SHP77 (cell line): ENCODE data around the gene ARSJ.

Experiments used
- DNase-seq, 2 experiments: peaks; one replicate each; lab custom pipeline; 2025; lab: John Stamatoyannopoulos, UW

ARSJ gene

GRCh38 chr4:113899271-113900070 lies 80.0 kb downstream of the ARSJ start:
- no peak for DNase-seq

GRCh38 chr4:113893546-113893945 lies 85.9 kb downstream of the ARSJ start:
- DNase-seq = no peak

DNA sequence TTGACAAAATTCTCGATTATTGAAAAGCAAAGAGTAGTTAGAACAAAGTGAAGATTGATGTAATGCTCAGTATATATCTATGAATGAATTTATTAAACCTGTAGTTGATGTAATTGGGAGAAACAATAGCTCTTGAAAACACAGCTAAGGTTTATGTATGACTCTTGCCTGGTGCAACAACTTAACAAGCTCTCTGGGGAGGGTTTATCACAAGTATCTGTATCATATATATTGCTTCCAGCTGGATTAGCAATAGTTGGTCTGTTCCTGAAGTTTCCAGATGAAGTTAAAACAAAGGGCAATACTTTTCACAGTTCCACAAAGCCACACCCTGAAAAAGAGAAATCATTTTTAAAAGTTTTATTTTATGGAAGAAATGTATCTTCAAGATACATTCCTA lies 91.4 kb downstream of the ARSJ start:
- DNase-seq = no peak

- DNase-seq = no peak
Measured at GRCh38 chr4:113885291-113885690, 94.2 kb downstream of the ARSJ start.

GRCh38 chr4:113884655-113885054 lies 94.8 kb downstream of the ARSJ start:
- no peak for DNase-seq

DNA sequence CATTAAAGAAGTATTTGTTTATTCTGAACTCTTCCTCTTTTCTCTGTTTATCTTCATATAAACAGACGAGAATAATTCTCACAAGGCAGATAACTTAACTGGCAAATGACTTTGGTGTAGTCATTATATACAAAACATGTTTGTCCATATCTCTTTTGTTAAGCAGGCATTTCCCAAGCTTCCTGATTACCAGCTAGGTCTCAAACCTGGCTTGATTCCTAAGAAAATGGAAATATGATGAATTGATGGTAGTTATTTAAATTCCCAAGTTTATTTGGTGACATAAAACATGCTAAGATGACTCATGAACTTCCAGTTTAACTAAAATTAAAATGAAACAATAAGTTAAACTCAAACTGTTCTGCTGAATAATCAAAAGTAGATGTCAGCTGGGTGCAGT lies 96.8 kb downstream of the ARSJ start:
- no peak for DNase-seq

DNA sequence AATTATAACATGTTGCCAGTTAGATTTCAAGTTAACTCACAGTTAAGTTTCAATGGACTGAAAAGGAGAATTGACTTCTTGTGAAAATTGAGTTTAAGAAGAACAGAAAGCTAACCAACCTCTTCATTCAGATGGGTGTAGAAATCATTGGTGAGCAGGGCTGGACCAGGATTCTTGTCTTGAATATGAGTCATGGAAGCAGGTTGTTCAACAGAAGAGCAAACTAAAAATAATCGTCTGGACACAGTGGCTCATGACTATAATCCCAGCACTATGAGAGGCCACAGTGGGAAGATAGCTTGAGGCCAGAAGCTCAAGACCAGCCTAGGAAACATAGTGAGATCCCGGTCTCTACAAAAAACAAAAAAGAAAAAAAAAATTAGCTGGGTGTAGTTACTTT lies 98.2 kb downstream of the ARSJ start:
- DNase-seq = no peak

DNA sequence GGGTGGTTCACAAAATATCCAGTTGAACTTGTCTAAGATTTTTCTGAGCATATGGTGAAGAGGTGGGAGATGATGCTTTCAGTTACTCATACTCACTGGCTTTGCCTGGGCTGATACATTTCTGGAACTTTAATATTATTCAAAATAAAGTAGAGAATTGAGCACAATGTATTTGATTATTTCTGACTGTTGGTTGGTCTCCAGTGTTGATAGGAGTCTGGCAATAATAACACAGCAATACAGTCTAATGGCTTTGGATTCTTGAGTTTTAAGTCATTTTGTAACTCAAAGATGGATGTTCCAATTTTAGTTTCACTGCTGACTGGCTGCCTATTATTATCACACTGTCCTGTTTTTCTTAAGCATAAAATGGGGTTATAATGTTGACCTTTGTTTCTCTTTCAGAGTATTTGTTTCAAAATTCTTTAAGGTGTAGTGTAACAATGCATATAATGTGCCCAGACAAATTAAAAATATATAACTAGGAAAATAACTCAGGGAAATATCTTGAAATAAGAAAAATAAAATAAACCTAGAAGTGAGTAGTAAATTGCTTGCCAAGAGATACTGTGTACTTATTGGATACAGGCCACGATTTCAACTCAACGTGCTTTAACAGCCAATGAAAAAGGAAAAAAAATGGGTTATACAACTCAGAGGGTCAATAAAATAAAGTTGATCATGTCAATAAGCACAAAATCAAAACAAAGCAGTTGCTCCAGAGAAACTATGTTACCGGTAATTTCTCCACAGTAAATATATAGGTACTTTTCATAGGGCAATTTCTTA lies 99.0 kb downstream of the ARSJ start:
- no peak for DNase-seq

DNA sequence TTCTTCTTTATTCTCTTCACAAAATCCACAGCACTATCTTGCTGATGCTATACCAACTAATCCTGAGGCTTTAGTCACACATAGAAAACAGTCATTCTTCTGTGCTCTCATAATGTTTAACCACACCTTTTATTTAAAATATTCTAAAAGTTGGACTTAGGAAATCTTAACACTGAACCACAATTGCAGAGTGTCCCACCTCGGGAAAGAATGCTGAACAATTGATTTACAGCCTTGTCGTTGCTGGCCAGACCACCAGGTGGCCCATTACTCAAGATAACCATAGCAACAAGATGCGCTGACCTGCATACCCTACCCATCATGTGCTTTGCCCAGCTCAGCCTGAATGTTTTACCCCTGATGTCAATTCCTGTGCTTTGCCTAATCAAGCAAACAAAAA lies 100.8 kb downstream of the ARSJ start:
- peak; percentile 10 to 11 for DNase-seq

DNA sequence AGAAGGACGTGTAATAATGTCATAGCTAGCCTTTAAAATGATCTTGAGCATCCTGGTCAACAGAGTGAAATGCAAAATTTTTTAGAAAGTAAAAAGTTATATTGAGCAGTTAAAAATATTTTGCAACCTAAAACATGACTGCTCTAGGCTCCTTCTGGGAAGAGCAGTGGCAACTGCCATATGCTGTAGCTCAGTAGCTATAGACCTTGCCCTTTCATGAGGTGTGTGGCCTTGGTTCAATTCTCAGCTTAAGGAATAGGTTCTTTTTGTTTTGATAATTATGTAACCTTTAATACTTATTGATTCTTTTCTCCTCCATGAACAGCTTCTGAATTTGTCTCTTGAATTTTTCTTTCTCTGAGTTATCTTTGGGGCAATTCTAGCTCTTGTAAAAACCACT lies 105.0 kb downstream of the ARSJ start:
- no peak for DNase-seq

GRCh38 chr4:113873508-113873907 lies 105.9 kb downstream of the ARSJ start:
- no peak for DNase-seq

- DNase-seq = no peak
Measured at GRCh38 chr4:113872426-113873260, 106.8 kb downstream of the ARSJ start.

GRCh38 chr4:113871080-113871479 lies 108.4 kb downstream of the ARSJ start:
- DNase-seq = no peak

GRCh38 chr4:113869743-113870375 lies 109.6 kb downstream of the ARSJ start:
- DNase-seq = no peak

- no peak for DNase-seq
Measured at GRCh38 chr4:113866611-113867010, 112.8 kb downstream of the ARSJ start.

GRCh38 chr4:113858924-113859323 lies 120.5 kb downstream of the ARSJ start:
- no peak for DNase-seq

DNA sequence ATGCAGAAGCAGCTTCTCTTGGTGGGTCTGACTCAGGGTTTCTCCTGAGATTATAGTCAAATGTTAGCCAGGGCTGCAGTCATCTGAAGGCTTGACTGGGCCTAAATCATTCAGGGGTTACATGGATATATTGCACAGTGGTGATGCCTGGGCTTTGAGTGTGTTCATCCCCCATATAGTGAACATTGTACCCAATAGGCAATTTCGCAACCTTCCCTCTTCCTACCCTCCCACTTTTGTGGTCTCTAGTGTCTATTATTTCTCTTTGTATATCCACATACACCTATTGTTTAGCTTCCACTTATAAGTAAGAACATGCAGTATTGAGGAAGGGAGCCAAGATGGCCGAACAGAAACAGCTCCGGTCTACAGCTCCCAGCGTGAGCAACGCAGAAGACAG lies 127.6 kb downstream of the ARSJ start:
- DNase-seq = no peak
